HG03060 (cell line): ENCODE measurements around the gene VPS51.

Source experiments
- ATAC-seq: cut with Tn5 transposase; IDR thresholded peaks from one replicate; pipeline ENCODE4 v1.9.1; 2021; ENCODE audit warnings: low read depth, moderate number of reproducible peaks; ENCODE audit not compliant: unreplicated experiment

VPS51 gene

GRCh38 chr11:65104628-65105027, 8.6 kb downstream of the VPS51 start:
- ATAC-seq: no peak

- no peak for ATAC-seq
These were observed 11.1 kb downstream of the VPS51 start for GRCh38 chr11:65107078-65107477.

- ATAC-seq: no peak
These were observed 11.9 kb downstream of the VPS51 start for GRCh38 chr11:65107751-65108468.

- no peak for ATAC-seq
These were observed 12.6 kb downstream of the VPS51 start for GRCh38 chr11:65108469-65109123.

GRCh38 chr11:65109231-65110198, 13.5 kb downstream of the VPS51 start:
- no peak for ATAC-seq

- ATAC-seq: no peak
These were observed 14.4 kb downstream of the VPS51 start for GRCh38 chr11:65110354-65110861.

GRCh38 chr11:65111159-65111743, 15.2 kb downstream of the VPS51 start:
- no peak for ATAC-seq

- peak; percentile 32 for ATAC-seq
These were observed 15.9 kb downstream of the VPS51 start, which contains the start of gene TM7SF2 for GRCh38 chr11:65111744-65112545. Gene TM7SF2 (plus strand): TSS chr11:65111872. CDS start chr11:65112016, 144 bp downstream.

- no peak for ATAC-seq
These were observed 16.7 kb downstream of the VPS51 start for GRCh38 chr11:65112546-65113360.

GRCh38 chr11:65113361-65113756, 17.3 kb downstream of the VPS51 start:
- no peak for ATAC-seq

GRCh38 chr11:65113839-65114238, 17.8 kb downstream of the VPS51 start:
- no peak for ATAC-seq

GRCh38 chr11:65114538-65115171, 18.6 kb downstream of the VPS51 start:
- ATAC-seq: no peak

GRCh38 chr11:65115361-65116082, 19.5 kb downstream of the VPS51 start:
- no peak for ATAC-seq

- ATAC-seq: no peak
These were observed 20.6 kb downstream of the VPS51 start for GRCh38 chr11:65116370-65117205.

GRCh38 chr11:65117206-65118096, 21.4 kb downstream of the VPS51 start, which contains the start of gene ZNHIT2:
Gene ZNHIT2 (minus strand): TSS chr11:65117701. CDS start chr11:65117653, 48 bp downstream.
- ATAC-seq: peak; percentile 48
